ENCODE measurements around the gene CTU1.
"Not testable (repeated sequence)": the region's sequence is repeated elsewhere in the genome, so short reads cannot be mapped to it uniquely, and the experiment has no call there.

The CTU1 gene

GRCh38 chr19:51144482-51145045, 36.4 kb upstream of the CTU1 start:
- no peak overlapping the region for H3K9ac ChIP-seq (ENCODE audit: low read length)
- H3K9me3 ChIP-seq (ENCODE audit: insufficient read depth, low read length), result no peaks in the 10 kb centered on the region

GRCh38 chr19:51143486-51143885, 35.3 kb upstream of the CTU1 start:
- Histone ChIP-seq H3K4me2 (ENCODE audit: low read length) (no peak overlapping the region), H3K36me3 (replicated peaks; ENCODE audit: low read depth, low read length) (no peaks in the 10 kb centered on the region), H2AFZ (ENCODE audit: low read depth, low read length) (no peak overlapping the region), H3K79me2 (ENCODE audit: low read length) (no peaks in the 10 kb centered on the region), H3K4me1 (ENCODE audit: low read length) (peaks cover 17% of the 10 kb centered on the region), H3K27ac (ENCODE audit: low read length) (no peak overlapping the region), H3K27me3 (ENCODE audit: low read depth, low read length) (peaks cover 36% of the 10 kb centered on the region), H4K20me1 (ENCODE audit: insufficient read depth, low read length) (no peaks in the 10 kb centered on the region), H3K4me3 (ENCODE audit: low read length) (no peak overlapping the region), H3K9me3 (ENCODE audit: insufficient read depth, low read length) (no peaks in the 10 kb centered on the region), H3K9ac (ENCODE audit: low read length) (no peak overlapping the region)
- TF ChIP-seq CTCF (IDR thresholded peaks at IDR 0.05; ENCODE audit: low read depth, low read length) (no peak), EZH2phosphoT487 (IDR thresholded peaks at IDR 0.05; ENCODE audit: low read depth) (no peak)

More at GRCh38 chr19:51144482-51145045, 36.4 kb upstream of the CTU1 start:
- peaks cover 37% of the 10 kb centered on the region for H3K27me3 ChIP-seq (ENCODE audit: low read depth, low read length)
- H3K36me3 ChIP-seq (replicated peaks; ENCODE audit: low read depth, low read length), result no peaks in the 10 kb centered on the region
- peaks cover 6% of the 10 kb centered on the region for H3K4me1 ChIP-seq (ENCODE audit: low read length)
- no peak overlapping the region for H3K4me2 ChIP-seq (ENCODE audit: low read length)
- no peaks in the 10 kb centered on the region for H4K20me1 ChIP-seq (ENCODE audit: insufficient read depth, low read length)
- no peak for TF ChIP-seq CTCF (IDR thresholded peaks at IDR 0.05; ENCODE audit: low read depth, low read length)
- TF ChIP-seq EZH2phosphoT487 (IDR thresholded peaks at IDR 0.05; ENCODE audit: low read depth), result no peak
- no peaks in the 10 kb centered on the region for H3K79me2 ChIP-seq (ENCODE audit: low read length)
- no peak overlapping the region for H3K4me3 ChIP-seq (ENCODE audit: low read length)
- H2AFZ ChIP-seq (ENCODE audit: low read depth, low read length), result no peak overlapping the region
- no peak overlapping the region for H3K27ac ChIP-seq (ENCODE audit: low read length)

- H3K4me1 ChIP-seq (ENCODE audit: low read length), result peaks cover 22% of the 10 kb centered on the region
- H3K79me2 ChIP-seq (ENCODE audit: low read length); H3K9me3 ChIP-seq (ENCODE audit: insufficient read depth, low read length); H3K4me3 ChIP-seq (ENCODE audit: low read length); H3K9ac ChIP-seq (ENCODE audit: low read length); H3K36me3 ChIP-seq (replicated peaks; ENCODE audit: low read depth, low read length); H4K20me1 ChIP-seq (ENCODE audit: insufficient read depth, low read length); H2AFZ ChIP-seq (ENCODE audit: low read depth, low read length); H3K4me2 ChIP-seq (ENCODE audit: low read length); H3K27ac ChIP-seq (ENCODE audit: low read length): not testable (repeated sequence)
- H3K27me3 ChIP-seq (ENCODE audit: low read depth, low read length), result peaks cover 36% of the 10 kb centered on the region
Measured at GRCh38 chr19:51142809-51143475, 34.7 kb upstream of the CTU1 start.

- H3K4me1 ChIP-seq (ENCODE audit: low read length), result peaks cover 30% of the 10 kb centered on the region
- no peak for TF ChIP-seq EZH2phosphoT487 (IDR thresholded peaks at IDR 0.05; ENCODE audit: low read depth)
- TF ChIP-seq CTCF (IDR thresholded peaks at IDR 0.05; ENCODE audit: low read depth, low read length), result no peak
- H3K79me2 ChIP-seq (ENCODE audit: low read length), result no peaks in the 10 kb centered on the region
- H3K36me3 ChIP-seq (replicated peaks; ENCODE audit: low read depth, low read length), result no peaks in the 10 kb centered on the region
- no peaks in the 10 kb centered on the region for H3K9me3 ChIP-seq (ENCODE audit: insufficient read depth, low read length)
- no peak within 1 kb of the TSS for H3K27ac ChIP-seq (ENCODE audit: low read length)
- no peak within 1 kb of the TSS for H3K9ac ChIP-seq (ENCODE audit: low read length)
- H4K20me1 ChIP-seq (ENCODE audit: insufficient read depth, low read length), result no peaks in the 10 kb centered on the region
- H3K4me3 ChIP-seq (ENCODE audit: low read length), result no peak within 1 kb of the TSS
- no peak within 1 kb of the TSS for H2AFZ ChIP-seq (ENCODE audit: low read depth, low read length)
- H3K4me2 ChIP-seq (ENCODE audit: low read length), result no peak within 1 kb of the TSS
- peaks cover 36% of the 10 kb centered on the region for H3K27me3 ChIP-seq (ENCODE audit: low read depth, low read length)
Measured at GRCh38 chr19:51142119-51142518, 33.9 kb upstream of the CTU1 start, which contains the start of gene SIGLEC7. SIGLEC7 (plus strand) TSS chr19:51142301; CDS start chr19:51142370, 69 bp downstream.

Data from OCI-LY3 (cell line).